GM21423 (cell line): ENCODE measurements around the gene SLC13A5.

ENCODE experiments used
- ATAC-seq: cut with Tn5 transposase; IDR thresholded peaks from one replicate; pipeline ENCODE4 v1.9.1; 2021; ENCODE audit warnings: mild to moderate bottlenecking, moderate library complexity; ENCODE audit not compliant: unreplicated experiment

Gene SLC13A5

DNA sequence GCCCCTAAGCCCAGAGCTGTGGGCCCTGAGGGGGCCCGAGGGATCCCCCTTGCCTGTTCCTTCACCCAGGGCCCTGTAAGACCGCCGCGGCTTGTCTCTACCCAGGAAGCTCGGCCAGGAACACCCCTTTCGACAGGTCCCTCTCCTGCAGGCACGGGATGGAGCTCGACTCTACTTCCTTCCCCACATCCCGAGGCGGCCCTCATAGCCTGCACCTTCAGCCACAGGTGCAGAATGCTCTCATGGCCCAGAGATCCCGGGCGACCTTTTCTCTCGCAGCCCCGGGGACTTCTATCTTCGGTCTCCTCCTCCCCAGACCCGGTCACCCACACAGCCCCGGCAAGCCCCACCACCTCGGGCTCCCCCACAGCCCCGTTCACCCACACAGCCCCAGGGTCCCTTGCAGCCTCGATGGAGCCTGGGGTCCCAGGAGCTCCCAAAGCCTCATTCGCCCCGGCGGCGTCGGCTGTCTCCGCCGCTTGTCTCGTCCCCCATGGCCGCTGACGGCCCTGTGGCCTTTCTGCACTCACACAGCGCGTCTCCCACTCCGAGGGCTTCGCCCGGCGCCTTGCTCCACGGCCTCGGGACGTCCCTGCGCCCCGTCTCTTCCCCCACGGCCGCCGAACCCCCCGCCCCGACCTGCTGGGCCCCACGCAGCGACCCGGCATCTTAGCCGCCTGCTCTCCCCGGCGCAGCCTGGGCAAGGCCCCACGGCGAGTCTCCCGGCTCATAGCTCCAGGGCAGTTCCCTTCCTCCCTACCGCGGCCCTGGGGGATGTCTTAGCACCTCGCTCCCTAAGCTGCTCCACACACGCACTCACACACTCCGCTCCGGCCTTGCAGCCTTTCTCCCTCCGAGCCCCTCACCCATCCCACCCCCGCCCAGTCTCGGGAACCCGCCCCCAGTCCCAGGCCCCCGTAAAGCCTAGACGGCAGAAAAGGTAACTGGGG, 73.3 kb downstream of the SLC13A5 start:
- ATAC-seq: peak; percentile 12

- no peak for ATAC-seq
Observed at GRCh38 chr17:6639014-6639585, 74.1 kb downstream of the SLC13A5 start.

GRCh38 chr17:6638046-6638908, 74.9 kb downstream of the SLC13A5 start:
- no peak for ATAC-seq

- ATAC-seq: no peak
Observed at GRCh38 chr17:6637458-6637840, 75.7 kb downstream of the SLC13A5 start.

GRCh38 chr17:6636616-6637457, 76.3 kb downstream of the SLC13A5 start:
- ATAC-seq: no peak

GRCh38 chr17:6636105-6636504, 77.1 kb downstream of the SLC13A5 start:
- no peak for ATAC-seq
